HG03460 (cell line): Measurements from ENCODE around the gene CDC16.
"Not testable (repeated sequence)": the region's sequence is repeated elsewhere in the genome, so short reads cannot be mapped to it uniquely, and the experiment has no call there.

ENCODE experiments used
- ATAC-seq: cut with Tn5 transposase; IDR thresholded peaks from one replicate; pipeline ENCODE4 v1.9.1; 2021; ENCODE audit not compliant: unreplicated experiment

The CDC16 gene

GRCh38 chr13:114227528-114227927 is 7.2 kb upstream of the CDC16 start:
- ATAC-seq = no peak

- ATAC-seq = no peak
Observed at GRCh38 chr13:114228176-114228575, 6.5 kb upstream of the CDC16 start.

DNA sequence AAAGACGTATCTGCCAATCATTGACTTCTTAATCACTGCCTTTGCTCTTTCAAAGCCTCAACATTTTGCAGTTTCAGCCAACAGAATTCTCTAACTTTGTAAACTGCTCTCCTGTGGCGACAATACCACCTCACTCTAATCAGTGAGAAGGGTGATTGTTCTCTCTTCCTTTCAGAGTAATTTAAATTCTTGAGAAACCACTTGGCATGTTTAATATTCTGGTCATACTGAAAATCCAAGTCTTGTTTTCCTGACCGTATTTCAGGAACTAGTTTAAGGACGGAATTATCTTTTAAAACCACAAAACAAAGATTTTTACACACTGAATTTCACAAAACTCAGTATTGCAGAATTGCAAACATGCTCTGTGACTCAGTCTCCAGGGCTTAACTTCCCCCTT is 5.2 kb upstream of the CDC16 start:
- ATAC-seq = no peak

GRCh38 chr13:114230117-114230516 is 4.6 kb upstream of the CDC16 start:
- no peak for ATAC-seq

DNA sequence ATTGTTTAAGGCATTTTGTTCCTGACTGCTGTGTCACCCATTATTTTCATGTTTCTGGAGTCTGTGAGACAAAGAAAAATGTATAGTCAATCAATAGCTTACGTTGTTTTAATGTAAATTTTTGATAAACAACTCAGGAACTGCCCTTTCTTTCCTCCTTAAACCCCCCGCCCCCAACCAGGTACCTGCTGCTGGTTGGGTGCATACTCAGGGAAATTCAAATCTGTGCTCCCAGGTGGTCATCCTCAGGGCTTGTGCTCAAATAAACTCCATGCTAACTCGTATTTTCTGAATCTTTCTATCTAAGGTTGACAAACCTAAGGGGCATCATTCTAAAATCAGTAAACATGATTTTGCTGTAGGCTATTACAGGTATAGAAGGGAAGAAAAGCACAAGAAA is 4.1 kb upstream of the CDC16 start:
- ATAC-seq = no peak

DNA sequence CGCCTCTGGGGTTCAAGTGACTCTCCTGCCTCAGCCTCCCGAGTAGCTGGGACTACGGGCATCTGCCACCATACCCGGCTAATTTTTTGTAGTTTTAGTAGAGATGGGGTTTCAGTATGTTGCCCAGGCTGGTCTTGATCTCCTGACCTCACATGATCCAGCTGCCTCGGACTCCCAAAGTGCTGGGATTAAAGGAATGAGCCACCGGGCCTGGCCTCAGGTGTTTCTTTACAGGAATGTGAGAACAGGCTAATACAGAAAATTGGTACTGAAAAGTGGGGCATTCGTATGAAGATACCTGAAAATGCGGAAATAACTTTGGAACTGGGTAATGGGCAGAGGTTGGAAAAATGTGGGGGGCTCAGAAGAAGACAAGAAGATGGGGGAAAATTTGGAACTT is 2.8 kb upstream of the CDC16 start:
- no peak for ATAC-seq

- no peak for ATAC-seq
Observed at GRCh38 chr13:114234266-114234644, 442 bp upstream of the CDC16 start.

- no peak for ATAC-seq
Observed at GRCh38 chr13:114235697-114236096, 1.0 kb downstream of the CDC16 start.

- ATAC-seq = no peak
Observed at GRCh38 chr13:114236227-114236626, 1.5 kb downstream of the CDC16 start.

DNA sequence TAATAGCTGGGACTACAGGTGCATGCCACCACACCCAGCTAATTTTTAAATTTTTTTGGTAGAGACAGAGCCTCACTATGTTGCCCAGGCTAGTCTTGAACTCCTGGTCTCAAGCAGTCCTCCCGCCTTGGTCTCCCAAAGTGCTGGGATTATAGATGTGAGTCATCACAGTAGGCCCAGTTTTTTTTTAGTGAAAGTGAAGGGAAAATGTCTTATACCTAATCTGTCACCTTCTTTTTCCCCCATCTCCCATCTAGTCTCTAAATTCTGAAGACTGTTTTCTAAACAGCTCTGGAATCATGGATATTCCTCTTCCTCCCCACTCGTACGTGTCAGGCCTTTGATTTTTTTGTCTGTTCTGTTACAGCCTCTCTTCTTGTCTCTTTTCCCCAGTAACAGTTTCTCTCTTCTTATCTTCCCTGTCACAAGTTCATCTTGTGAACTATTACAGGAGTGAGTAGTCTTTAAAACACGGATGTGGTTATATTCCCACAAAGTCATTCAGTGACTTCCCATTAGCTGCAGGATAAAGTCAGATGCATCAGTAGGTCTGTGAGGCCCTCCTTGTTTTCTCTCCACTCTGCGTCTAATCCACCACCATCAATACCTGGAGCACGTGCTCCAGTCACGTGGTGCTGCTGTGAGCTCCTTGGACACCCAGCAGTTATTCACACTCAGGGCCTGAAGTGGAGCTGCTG is 2.9 kb downstream of the CDC16 start:
- ATAC-seq = no peak

DNA sequence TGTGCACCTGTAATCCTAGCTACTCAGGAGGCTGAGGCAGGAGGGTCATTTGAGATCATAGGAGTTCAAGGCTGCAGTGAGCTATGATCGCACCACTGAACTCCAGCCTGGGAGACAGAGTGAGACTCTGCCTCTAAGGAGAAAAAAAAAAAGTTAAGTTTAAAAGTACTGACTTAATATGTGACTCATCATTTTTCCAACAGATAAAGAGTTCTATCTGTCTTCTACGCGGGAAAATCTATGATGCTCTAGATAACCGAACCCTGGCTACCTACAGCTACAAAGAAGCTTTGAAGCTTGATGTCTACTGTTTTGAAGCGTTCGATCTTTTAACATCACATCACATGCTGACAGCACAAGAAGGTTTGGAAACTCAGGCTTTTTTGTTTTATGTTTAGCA is 7.2 kb downstream of the CDC16 start:
- ATAC-seq = no peak

- ATAC-seq = no peak
Observed at GRCh38 chr13:114243971-114244370, 9.3 kb downstream of the CDC16 start.

DNA sequence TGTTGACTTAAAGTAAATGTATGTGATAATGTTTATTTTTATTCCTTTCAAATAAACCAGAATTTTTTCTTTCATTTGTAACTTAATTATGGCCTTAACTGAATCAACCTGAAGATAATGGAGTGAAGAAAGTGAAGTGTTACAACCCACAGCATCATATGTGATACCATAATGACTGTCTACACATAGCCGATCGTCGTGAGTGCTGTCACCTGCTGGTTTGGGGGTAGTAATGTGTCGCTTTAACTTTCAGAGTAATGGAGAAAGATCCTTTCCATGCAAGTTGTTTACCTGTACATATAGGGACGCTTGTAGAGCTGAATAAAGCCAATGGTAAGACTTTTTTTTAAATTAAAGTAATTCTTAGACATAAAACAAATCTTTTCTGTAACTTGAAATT is 9.9 kb downstream of the CDC16 start:
- ATAC-seq = no peak

- ATAC-seq = no peak
Observed at GRCh38 chr13:114248011-114248410, 13.3 kb downstream of the CDC16 start.

DNA sequence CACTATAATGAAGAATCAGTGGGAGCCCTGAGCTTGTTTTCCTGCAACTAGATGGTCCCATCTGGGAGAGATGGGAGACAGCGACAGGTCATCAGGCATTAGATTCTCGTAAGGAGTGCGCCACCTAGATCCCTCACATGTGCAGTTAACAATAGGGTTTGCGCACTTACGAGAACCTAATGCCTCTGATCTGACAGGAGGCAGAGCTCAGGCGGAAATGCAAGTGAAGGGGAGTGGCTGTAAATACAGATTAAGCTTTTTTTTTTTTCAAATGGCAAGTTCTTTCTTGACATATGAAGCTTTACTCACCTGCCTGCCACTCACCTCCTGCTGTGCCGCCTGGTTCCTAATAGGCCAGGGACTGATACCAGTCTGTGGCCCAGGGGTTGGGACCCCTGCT is 14.4 kb downstream of the CDC16 start:
- ATAC-seq = no peak

GRCh38 chr13:114251639-114252440 is 17.1 kb downstream of the CDC16 start:
- ATAC-seq = not testable (repeated sequence)

GRCh38 chr13:114256547-114256946 is 21.9 kb downstream of the CDC16 start:
- ATAC-seq = no peak

- no peak for ATAC-seq
Observed at GRCh38 chr13:114257014-114257413, 22.3 kb downstream of the CDC16 start.

DNA sequence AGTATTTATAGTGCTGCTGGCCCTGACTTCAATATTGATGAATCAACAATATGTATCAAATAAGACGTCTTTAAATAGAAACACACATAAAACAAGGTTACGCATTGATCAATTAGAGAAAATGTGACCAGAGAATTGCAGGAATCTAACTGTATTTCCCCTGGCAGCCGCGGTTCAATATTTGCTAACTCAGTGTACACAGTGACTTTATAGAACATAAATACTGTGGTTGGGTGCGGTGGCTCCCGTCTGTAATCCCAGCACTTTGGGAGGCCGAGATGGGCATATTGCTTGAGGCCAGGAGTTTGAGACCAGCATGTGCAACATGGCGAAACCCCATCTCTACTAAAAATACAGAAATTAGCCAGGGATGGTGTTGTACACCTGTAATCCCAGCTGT is 23.9 kb downstream of the CDC16 start:
- no peak for ATAC-seq

DNA sequence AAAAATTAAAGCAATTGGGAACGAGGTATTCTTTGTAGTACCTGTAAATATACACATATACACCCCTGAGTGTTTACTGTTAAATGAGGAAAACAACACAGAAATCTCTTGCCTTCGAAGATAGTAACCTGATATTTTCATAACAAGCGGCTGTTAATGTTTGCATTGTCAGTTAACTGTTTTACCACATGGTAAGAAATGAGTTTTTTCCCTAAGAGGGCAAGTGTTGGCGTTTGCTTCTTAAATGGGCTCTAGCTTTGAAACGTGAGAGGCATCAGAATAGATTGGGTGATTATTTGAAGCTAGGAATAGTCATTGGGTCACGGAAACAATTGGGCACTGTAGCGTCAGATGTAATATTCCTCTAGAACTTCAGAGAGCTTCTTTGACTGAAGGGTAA is 24.7 kb downstream of the CDC16 start:
- no peak for ATAC-seq

GRCh38 chr13:114259974-114260373 is 25.3 kb downstream of the CDC16 start:
- ATAC-seq = peak; percentile 53

- ATAC-seq = no peak
Observed at GRCh38 chr13:114260814-114261213, 26.1 kb downstream of the CDC16 start.
